Measurements from ENCODE around the gene PTPRU.

- TF ChIP-seq CTCF (IDR thresholded peaks at IDR 0.05) = no peak
- no peak for TF ChIP-seq POLR2A (IDR thresholded peaks at IDR 0.05)
Measured at GRCh38 chr1:29315876-29316275, 79.6 kb downstream of the PTPRU start.

All from esophagus squamous epithelium (tissue), 4 donors.